Endodermal cell (in vitro differentiated cells): Measurements from ENCODE around the gene HLA-DQA1. TPM values are rescaled to one million over a fixed set of nuclear protein-coding genes. Genes with fewer than 3 reads are reported as not detected.

ENCODE experiments used
- DNase-seq: peaks from one replicate; pipeline ENCODE4 v3.0.0-alpha.2; 2017
- H3K27ac ChIP-seq: 2 replicates; pipeline ENCODE4 v1.5.1; 2013; ENCODE audit warnings: mild to moderate bottlenecking, low read depth, low read length, moderate library complexity
- H3K27me3 ChIP-seq: 2 replicates; pipeline ENCODE4 v1.6.1; 2013; ENCODE audit warnings: mild to moderate bottlenecking, low read length, moderate library complexity; ENCODE audit not compliant: insufficient read depth, control insufficient read depth, poor library complexity, severe bottlenecking
- H3K36me3 ChIP-seq: 2 replicates; pipeline ENCODE4 v1.7.0; 2013; ENCODE audit warnings: mild to moderate bottlenecking, low read length, moderate library complexity; ENCODE audit not compliant: control insufficient read depth, insufficient read depth
- H3K4me1 ChIP-seq: one replicate; pipeline ENCODE4 v1.7.0; 2013; ENCODE audit warnings: low read length; ENCODE audit not compliant: control insufficient read depth, insufficient read depth
- H3K4me3 ChIP-seq: 2 replicates; pipeline ENCODE4 v1.5.1; 2013; ENCODE audit warnings: mild to moderate bottlenecking, low read length, moderate library complexity
- H3K9ac ChIP-seq: 2 replicates; pipeline ENCODE4 v1.6.1; 2013; ENCODE audit warnings: mild to moderate bottlenecking, low read length, moderate library complexity; ENCODE audit not compliant: poor library complexity, severe bottlenecking; ENCODE audit errors: extremely low read depth
- H3K9me3 ChIP-seq: 2 replicates; pipeline ENCODE4 v1.6.1; 2013; ENCODE audit warnings: mild to moderate bottlenecking, low read length, moderate library complexity; ENCODE audit not compliant: control insufficient read depth
- H3K27ac Mint-ChIP-seq: 2 replicates; pipeline ENCODE4 v1.8.0; 2020; ENCODE audit warnings: mixed read lengths
- H3K27me3 Mint-ChIP-seq: 2 replicates; pipeline ENCODE4 v1.8.0; 2021; ENCODE audit warnings: mild to moderate bottlenecking, mixed read lengths; ENCODE audit not compliant: insufficient read depth
- H3K36me3 Mint-ChIP-seq: 2 replicates; pipeline ENCODE4 v1.8.0; 2020; ENCODE audit warnings: low read depth, mixed read lengths
- H3K4me1 Mint-ChIP-seq: 2 replicates; pipeline ENCODE4 v1.8.0; 2020; ENCODE audit warnings: mixed read lengths
- H3K4me3 Mint-ChIP-seq: 2 replicates; pipeline ENCODE4 v1.8.0; 2020; ENCODE audit warnings: mild to moderate bottlenecking, moderate library complexity, mixed read lengths
- H3K9me3 Mint-ChIP-seq: 2 replicates; pipeline ENCODE4 v1.8.0; 2020; ENCODE audit warnings: mild to moderate bottlenecking, mixed read lengths
- WGBS, 2 experiments: methylation state at CpG; one replicate each; pipeline versions ENCODE4 v1.1.5 to v1.1.7; 2013; ENCODE audit warnings: missing lambda C conversion rate in 2 of 2, mixed read lengths in 1 of 2; ENCODE audit not compliant: insufficient coverage in 1 of 2, insufficient read length in 1 of 2; 5-methylcytosine and 5-hydroxymethylcytosine counted together
- total RNA-seq, 2 donors: library from RNA; stranded (reverse); fragmentation: NEBNext Ultra II Directional in 1 of 2; extraction: Animal tissue kit (Norgen Biotek cat#: 25700) in 1 of 2; gene quantifications; 2 replicates in 1 of 2; 3 replicates in 1 of 2; pipeline ENCODE4 v1.2.1, GENCODE V29; 2021
- TF ChIP-seq, protein P1 (sequence below): fragments of 200-600 bp; sonication (generic); conservative IDR thresholded peaks from 2 replicates; pipeline ENCODE4 v1.5.0; 2021; ENCODE audit warnings: antibody characterized with exemption, mild to moderate bottlenecking

Gene HLA-DQA1
- total RNA-seq, 2 donors from 2014 or later, result 0.97 TPM; not detected in 1

DNA sequence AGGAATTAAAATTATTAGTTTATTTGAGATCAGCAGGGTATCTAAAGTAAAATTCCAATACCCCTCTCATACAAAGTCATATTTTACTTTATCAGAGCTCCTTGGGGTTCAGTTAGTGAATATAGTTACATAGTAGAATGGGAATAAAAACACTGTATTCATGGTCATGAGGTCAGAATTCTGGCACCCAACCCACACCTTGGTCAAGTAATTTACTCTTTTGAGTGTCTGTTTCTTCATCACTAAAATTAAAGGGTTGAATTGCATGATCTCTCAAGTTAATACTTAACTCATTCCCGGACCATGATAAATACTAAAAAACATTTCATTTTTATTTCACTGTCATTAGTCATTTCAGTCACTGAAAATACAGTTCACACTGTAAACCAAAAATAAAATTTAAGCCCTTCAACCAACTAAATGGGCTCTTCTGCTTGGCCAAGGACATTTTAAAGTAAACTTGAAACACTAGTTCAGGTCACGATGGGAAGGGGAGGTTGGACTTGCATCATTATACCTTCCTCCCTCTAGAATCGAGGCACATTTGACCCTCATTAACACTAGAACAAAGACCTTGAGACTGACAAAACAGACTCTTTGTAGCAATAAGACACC lies 26.4 kb upstream of the HLA-DQA1 start:
- H3K4me3 ChIP-seq, result peak overlapping the region; percentile 47
- peaks cover 6% of the 10 kb centered on the region for H3K27me3 Mint-ChIP-seq
- no peaks in the 10 kb centered on the region for H3K36me3 Mint-ChIP-seq
- WGBS, 2 experiments, result 50 to 67% methylated on average over 1 to 3 of the region's 3 CpGs
- peaks cover 7% of the 10 kb centered on the region for H3K9me3 ChIP-seq
- TF ChIP-seq, protein P1, sequence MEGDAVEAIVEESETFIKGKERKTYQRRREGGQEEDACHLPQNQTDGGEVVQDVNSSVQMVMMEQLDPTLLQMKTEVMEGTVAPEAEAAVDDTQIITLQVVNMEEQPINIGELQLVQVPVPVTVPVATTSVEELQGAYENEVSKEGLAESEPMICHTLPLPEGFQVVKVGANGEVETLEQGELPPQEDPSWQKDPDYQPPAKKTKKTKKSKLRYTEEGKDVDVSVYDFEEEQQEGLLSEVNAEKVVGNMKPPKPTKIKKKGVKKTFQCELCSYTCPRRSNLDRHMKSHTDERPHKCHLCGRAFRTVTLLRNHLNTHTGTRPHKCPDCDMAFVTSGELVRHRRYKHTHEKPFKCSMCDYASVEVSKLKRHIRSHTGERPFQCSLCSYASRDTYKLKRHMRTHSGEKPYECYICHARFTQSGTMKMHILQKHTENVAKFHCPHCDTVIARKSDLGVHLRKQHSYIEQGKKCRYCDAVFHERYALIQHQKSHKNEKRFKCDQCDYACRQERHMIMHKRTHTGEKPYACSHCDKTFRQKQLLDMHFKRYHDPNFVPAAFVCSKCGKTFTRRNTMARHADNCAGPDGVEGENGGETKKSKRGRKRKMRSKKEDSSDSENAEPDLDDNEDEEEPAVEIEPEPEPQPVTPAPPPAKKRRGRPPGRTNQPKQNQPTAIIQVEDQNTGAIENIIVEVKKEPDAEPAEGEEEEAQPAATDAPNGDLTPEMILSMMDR, result no peak
- no peak overlapping the region for H3K27ac Mint-ChIP-seq
- H3K9ac ChIP-seq, result no peak overlapping the region
- H3K4me1 ChIP-seq, result no peaks in the 10 kb centered on the region
- no peak overlapping the region for H3K4me3 Mint-ChIP-seq
- no peaks in the 10 kb centered on the region for H3K4me1 Mint-ChIP-seq
- no peak overlapping the region for H3K27ac ChIP-seq
- H3K36me3 ChIP-seq, result no peaks in the 10 kb centered on the region
- H3K9me3 Mint-ChIP-seq, result peaks cover 8% of the 10 kb centered on the region
- DNase-seq, result no peak
- no peaks in the 10 kb centered on the region for H3K27me3 ChIP-seq

DNA sequence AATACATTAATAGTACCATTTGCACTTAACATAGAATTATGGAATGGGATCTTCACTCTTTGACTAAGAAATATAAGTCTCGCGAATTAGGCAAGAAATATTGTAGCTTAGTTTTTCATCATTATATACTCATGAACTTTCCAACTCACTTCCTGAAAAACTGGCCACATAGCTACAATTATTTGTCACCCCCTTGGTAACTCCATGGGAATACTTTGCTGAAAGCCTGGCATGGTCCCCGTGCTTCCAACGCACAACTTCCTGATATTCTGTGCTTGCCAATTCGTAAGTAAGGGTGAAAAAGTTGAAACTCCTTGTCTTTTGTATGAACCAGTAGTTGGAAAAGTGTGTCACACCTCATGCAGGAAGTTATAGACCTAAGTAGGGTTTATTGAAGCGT lies 23.7 kb upstream of the HLA-DQA1 start:
- H3K4me3 Mint-ChIP-seq, result no peak overlapping the region
- H3K9me3 Mint-ChIP-seq, result peaks cover 8% of the 10 kb centered on the region
- no peak overlapping the region for H3K9ac ChIP-seq
- no peaks in the 10 kb centered on the region for H3K27me3 ChIP-seq
- H3K27me3 Mint-ChIP-seq, result no peaks in the 10 kb centered on the region
- no peak overlapping the region for H3K27ac ChIP-seq
- no peaks in the 10 kb centered on the region for H3K36me3 ChIP-seq
- H3K4me3 ChIP-seq, result no peak overlapping the region
- TF ChIP-seq, protein P1, result no peak
- peaks cover 2% of the 10 kb centered on the region for H3K4me1 Mint-ChIP-seq
- peaks cover 7% of the 10 kb centered on the region for H3K9me3 ChIP-seq
- WGBS, 2 experiments, result 45 to 73% methylated on average over 3 to 6 of the region's 6 CpGs
- H3K36me3 Mint-ChIP-seq, result no peaks in the 10 kb centered on the region
- H3K4me1 ChIP-seq, result no peaks in the 10 kb centered on the region
- H3K27ac Mint-ChIP-seq, result no peak overlapping the region
- DNase-seq, result no peak

DNA sequence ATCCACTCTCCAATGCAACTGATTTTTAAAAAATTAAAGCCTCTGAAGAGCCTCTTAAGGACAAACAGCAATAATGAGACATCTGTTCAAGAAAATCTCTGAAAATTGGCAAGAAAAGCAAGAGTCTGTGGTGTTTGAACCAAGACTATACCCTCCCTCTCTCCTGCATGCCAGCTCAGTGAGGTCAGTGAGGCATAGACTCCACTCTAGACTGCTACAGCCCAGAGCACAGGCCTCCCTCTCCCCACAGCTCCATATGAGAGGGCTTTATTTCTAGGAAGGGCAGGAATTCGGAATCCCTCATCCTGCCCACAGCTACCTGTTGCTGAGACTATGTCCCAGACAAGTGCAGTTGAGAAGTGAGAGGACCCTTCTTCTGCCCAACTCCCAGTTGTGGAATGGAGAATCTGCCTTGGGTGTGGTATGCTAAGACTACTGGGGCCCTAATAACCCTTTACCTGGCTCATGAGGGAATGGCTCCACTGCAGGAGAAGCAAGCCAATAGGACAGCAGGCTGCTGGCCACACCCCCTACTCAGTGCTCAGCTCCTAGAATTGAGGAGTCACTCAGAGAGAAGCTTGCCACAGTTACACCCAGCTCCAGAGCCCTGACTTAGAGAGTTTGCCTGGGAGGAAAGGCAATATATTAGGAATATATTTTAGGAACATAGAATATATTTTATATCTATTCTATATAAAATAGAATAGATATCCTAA lies 22.7 kb upstream of the HLA-DQA1 start:
- H3K4me1 Mint-ChIP-seq, result peaks cover 2% of the 10 kb centered on the region

More for the DNA sequence above, 22.7 kb upstream of the HLA-DQA1 start:
- Histone ChIP-seq H3K36me3 (no peaks in the 10 kb centered on the region), H3K9ac (no peak overlapping the region), H3K4me1 (no peaks in the 10 kb centered on the region), H3K9me3 (peaks cover 7% of the 10 kb centered on the region), H3K27me3 (no peaks in the 10 kb centered on the region), H3K4me3 (no peak overlapping the region), H3K27ac (no peak overlapping the region)
- Mint-ChIP-seq H3K27me3 (no peaks in the 10 kb centered on the region), H3K9me3 (peaks cover 10% of the 10 kb centered on the region), H3K36me3 (no peaks in the 10 kb centered on the region), H3K27ac (no peak overlapping the region), H3K4me3 (no peak overlapping the region)
- peak; percentile 45 for DNase-seq
- 40% methylated on average over 1 of the region's 1 CpG; no CpG with 5 or more reads in 1 of the 2 experiments for WGBS, 2 experiments
- TF ChIP-seq, protein P1, result no peak
